Neuron (in vitro differentiated cells): Measurements from ENCODE around the gene OR51E1.

Experiments
- H2AFZ ChIP-seq: one replicate; pipeline ENCODE4 v1.6.1; 2013; ENCODE audit warnings: low read depth, mild to moderate bottlenecking, inconsistent platforms, low read length, moderate library complexity
- H3K27me3 ChIP-seq: one replicate; pipeline ENCODE4 v1.6.1; 2013; ENCODE audit warnings: low read length; ENCODE audit not compliant: insufficient read depth
- H3K36me3 ChIP-seq: one replicate; pipeline ENCODE4 v1.6.1; 2013; ENCODE audit warnings: low read length; ENCODE audit not compliant: insufficient read depth
- H3K4me1 ChIP-seq: one replicate; pipeline ENCODE4 v1.6.1; 2013; ENCODE audit warnings: low read length; ENCODE audit not compliant: insufficient read depth
- H3K4me3 ChIP-seq: 2 replicates; pipeline ENCODE4 v1.5.1; 2013; ENCODE audit warnings: mild to moderate bottlenecking, low read length, moderate library complexity
- H3K9me3 ChIP-seq: one replicate; pipeline ENCODE4 v1.6.1; 2013; ENCODE audit warnings: low read length

The OR51E1 gene

GRCh38 chr11:4643682-4644081, at the start of gene OR51E1:
Gene OR51E1 (plus strand): TSS chr11:4643982. CDS start chr11:4652527, 8,545 bp downstream.
- H3K36me3 ChIP-seq, result no peaks in the 10 kb centered on the region
- no peak within 1 kb of the TSS for H3K4me3 ChIP-seq
- H3K27me3 ChIP-seq, result peaks cover 2% of the 10 kb centered on the region
- peaks cover 5% of the 10 kb centered on the region for H3K4me1 ChIP-seq
- H2AFZ ChIP-seq, result no peak within 1 kb of the TSS
- H3K9me3 ChIP-seq, result no peaks in the 10 kb centered on the region

DNA sequence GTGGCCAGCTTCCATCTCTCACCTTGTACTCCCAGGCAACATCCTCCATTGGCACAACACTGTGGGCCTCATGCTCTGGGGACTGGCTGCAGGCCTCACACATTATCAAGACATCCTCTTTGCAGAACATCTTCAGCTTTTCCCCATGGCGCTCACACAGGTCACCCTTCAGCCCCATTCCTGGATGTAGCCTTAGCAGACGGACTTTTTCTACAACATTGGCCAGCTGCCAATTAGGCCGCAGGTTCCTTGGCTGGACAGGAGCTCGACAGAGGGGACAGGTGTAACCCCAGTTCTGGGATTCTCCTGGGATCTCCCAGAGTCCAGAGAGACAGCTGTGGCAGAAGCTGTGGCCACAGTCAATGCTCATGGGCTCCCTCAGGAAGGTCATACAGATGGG, 38.7 kb upstream of the OR51E1 start:
- H3K27me3 ChIP-seq, result no peaks in the 10 kb centered on the region
- peaks cover 35% of the 10 kb centered on the region for H3K36me3 ChIP-seq
- H3K9me3 ChIP-seq, result no peaks in the 10 kb centered on the region
- H2AFZ ChIP-seq, result no peak overlapping the region
- peaks cover 8% of the 10 kb centered on the region for H3K4me1 ChIP-seq
- no peak overlapping the region for H3K4me3 ChIP-seq

DNA sequence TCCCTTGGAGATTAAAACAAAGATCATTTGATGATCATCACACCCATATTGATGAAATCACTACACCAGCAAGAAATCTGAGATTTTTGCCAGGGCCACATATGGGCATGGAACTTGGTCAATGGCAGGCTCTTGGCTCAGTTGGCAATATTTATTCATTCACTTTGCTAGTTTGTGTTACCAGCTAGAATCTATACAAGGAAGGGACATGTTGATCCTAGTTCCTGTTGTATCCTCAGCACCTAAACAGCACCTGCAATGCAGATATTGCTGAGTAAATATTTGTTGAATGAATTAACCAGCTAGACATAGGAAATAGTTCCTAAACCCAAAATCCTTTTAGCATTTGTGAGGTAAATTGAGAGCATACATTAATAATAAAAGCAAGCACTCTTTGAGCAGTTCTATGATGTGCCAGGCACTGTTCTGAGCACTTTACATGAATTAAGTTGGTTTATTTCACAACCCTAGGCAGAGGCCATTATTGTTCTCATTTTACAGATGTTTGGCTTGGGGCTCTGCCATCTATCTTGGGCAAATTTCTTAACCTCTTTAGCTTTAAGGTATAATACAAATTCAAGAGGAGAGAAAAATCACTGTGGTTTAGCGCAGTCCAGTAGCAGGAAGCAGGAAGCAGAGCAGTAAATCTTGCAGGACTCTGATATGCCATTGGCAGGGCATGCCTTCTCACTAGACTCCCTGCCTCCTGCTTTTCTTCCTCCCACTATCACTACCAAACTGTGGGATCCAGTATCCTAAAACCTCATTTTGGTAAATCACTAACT, 37.4 kb upstream of the OR51E1 start:
- Histone ChIP-seq H3K9me3 (no peaks in the 10 kb centered on the region), H2AFZ (no peak overlapping the region), H3K27me3 (no peaks in the 10 kb centered on the region), H3K4me1 (peaks cover 8% of the 10 kb centered on the region), H3K4me3 (peak overlapping the region; percentile 78), H3K36me3 (peaks cover 22% of the 10 kb centered on the region)

GRCh38 chr11:4607096-4607495, 36.7 kb upstream of the OR51E1 start:
- H3K4me3 ChIP-seq, result peak overlapping the region; percentile 78
- no peaks in the 10 kb centered on the region for H3K27me3 ChIP-seq

GRCh38 chr11:4607781-4608666, 35.8 kb upstream of the OR51E1 start, which contains the start of gene TRIM68:
Gene TRIM68 (minus strand): TSS chr11:4608231. CDS start chr11:4605504, 2,727 bp downstream.
- H3K27me3 ChIP-seq, result no peaks in the 10 kb centered on the region
- peak within 1 kb of the TSS; percentile 69 for H2AFZ ChIP-seq
- peaks cover 16% of the 10 kb centered on the region for H3K4me1 ChIP-seq
- H3K36me3 ChIP-seq, result peaks cover 13% of the 10 kb centered on the region
- H3K4me3 ChIP-seq, result peak within 1 kb of the TSS; percentile 78
- H3K9me3 ChIP-seq, result no peaks in the 10 kb centered on the region

More at GRCh38 chr11:4607096-4607495, 36.7 kb upstream of the OR51E1 start:
- Histone ChIP-seq H3K4me1 (peaks cover 11% of the 10 kb centered on the region), H2AFZ (peak overlapping the region; percentile 69), H3K9me3 (no peaks in the 10 kb centered on the region), H3K36me3 (peaks cover 15% of the 10 kb centered on the region)

DNA sequence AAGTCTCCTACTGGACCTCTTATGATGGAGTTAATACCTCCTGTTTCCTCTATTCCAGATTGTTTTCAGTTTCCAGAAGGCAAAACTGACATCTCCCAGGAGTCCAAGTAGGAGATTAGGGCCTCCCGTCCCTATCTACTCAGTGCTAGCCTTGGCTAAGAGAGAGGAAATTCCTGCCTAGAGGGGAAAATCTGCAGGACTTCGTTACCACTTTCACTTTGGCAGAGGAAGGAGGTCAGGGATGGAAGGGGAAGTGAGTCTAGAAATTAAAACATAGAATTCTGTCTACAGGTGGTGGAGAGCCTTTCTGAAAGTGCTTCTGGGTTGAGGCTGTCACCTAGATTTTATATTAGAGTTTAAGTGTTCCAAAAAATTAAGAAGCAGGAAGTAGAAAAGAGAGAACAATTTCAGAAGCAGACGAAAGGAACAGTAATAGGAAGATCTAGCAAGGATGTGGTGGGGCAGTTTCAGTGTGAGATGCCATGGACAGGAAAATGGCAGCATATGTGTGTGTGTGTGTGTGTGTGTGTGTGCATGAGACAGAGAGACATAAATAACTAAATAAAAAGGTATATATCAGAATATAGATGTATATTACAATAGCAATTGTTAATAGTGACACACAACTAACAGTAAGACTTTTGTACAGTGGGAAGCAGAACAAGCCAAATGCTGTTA, 33.4 kb upstream of the OR51E1 start:
- H3K9me3 ChIP-seq, result no peaks in the 10 kb centered on the region
- H3K4me1 ChIP-seq, result peaks cover 16% of the 10 kb centered on the region
- no peak overlapping the region for H3K4me3 ChIP-seq
- no peak overlapping the region for H2AFZ ChIP-seq
- H3K27me3 ChIP-seq, result peaks cover 4% of the 10 kb centered on the region
- H3K36me3 ChIP-seq, result no peaks in the 10 kb centered on the region

- Histone ChIP-seq H3K4me1 (peaks cover 14% of the 10 kb centered on the region), H3K27me3 (peaks cover 4% of the 10 kb centered on the region), H3K4me3 (no peak overlapping the region), H2AFZ (no peak overlapping the region), H3K9me3 (no peaks in the 10 kb centered on the region), H3K36me3 (no peaks in the 10 kb centered on the region)
Observed at GRCh38 chr11:4611986-4612385, 31.8 kb upstream of the OR51E1 start.

- Histone ChIP-seq H3K4me3 (no peak overlapping the region), H3K4me1 (peaks cover 8% of the 10 kb centered on the region), H3K27me3 (peaks cover 6% of the 10 kb centered on the region), H2AFZ (no peak overlapping the region), H3K9me3 (no peaks in the 10 kb centered on the region), H3K36me3 (no peaks in the 10 kb centered on the region)
Observed at GRCh38 chr11:4615856-4616444, 27.8 kb upstream of the OR51E1 start.

GRCh38 chr11:4619514-4619913, 24.3 kb upstream of the OR51E1 start:
- H3K4me1 ChIP-seq, result no peaks in the 10 kb centered on the region
- no peak overlapping the region for H2AFZ ChIP-seq
- H3K9me3 ChIP-seq, result no peaks in the 10 kb centered on the region
- no peak overlapping the region for H3K4me3 ChIP-seq
- no peaks in the 10 kb centered on the region for H3K36me3 ChIP-seq
- peaks cover 4% of the 10 kb centered on the region for H3K27me3 ChIP-seq

DNA sequence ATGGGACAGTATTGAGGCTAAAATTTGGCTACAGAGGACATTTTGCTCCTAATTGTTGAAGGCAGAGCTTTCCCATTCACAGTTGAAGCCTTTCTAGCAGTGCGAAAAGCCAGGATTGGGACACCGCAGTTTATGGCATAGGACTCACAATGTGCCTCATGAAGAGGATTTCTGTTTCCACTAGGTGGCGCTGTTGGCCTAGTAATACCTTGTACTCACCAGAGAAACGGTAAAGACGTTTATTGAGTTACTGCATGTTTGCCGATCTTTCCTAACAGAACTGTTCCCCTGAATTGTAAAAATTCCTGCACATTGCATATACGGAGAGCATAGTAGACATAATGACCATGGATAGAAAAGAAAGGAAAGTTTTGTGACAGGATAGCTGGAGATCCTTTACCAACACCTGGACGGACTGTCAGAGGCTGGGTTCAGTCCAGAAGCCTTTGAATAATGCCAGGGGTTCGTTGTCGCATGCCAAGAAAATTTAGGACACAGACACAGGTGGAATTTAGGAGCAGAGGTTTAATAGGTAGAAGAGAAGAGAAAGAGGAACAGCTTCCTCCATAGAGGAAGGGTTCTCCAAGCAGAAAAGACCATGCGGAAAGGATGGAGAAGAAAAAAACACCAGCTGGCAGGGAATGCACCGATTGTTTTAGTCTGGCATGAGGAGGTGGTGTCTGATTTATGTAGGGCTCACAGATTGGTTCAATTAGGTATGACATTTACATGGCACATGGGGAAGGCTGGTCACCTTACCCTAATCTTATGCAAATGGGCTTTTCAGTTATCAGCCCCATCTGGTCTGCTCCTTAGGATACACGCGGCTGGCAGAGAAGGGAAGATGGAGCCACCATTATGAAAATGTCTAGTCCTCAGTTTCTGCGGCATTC, 17.3 kb upstream of the OR51E1 start:
- Histone ChIP-seq H3K27me3 (no peaks in the 10 kb centered on the region), H2AFZ (no peak overlapping the region), H3K4me3 (no peak overlapping the region), H3K36me3 (no peaks in the 10 kb centered on the region), H3K9me3 (no peaks in the 10 kb centered on the region), H3K4me1 (no peaks in the 10 kb centered on the region)

- no peaks in the 10 kb centered on the region for H3K27me3 ChIP-seq
Observed at GRCh38 chr11:4636136-4636535, 7.6 kb upstream of the OR51E1 start.

More at GRCh38 chr11:4636136-4636535, 7.6 kb upstream of the OR51E1 start:
- Histone ChIP-seq H3K4me3 (no peak overlapping the region), H2AFZ (no peak overlapping the region), H3K9me3 (no peaks in the 10 kb centered on the region), H3K36me3 (no peaks in the 10 kb centered on the region), H3K4me1 (no peaks in the 10 kb centered on the region)
